H1 (cell line): Measurements from ENCODE around the gene GLTP.

Experiments
- CBX8 ChIP-seq: fragments of 300-800, 300-1000 bp; sonication (generic); IDR thresholded peaks from 2 replicates; pipeline ENCODE4 v1.7.1; 2016; ENCODE audit warnings: low read depth, low read length, borderline replicate concordance
- CREB1 ChIP-seq: IDR thresholded peaks from 2 replicates; pipeline ENCODE4 v1.6.1; 2012; ENCODE audit warnings: inconsistent platforms
- PHF8 ChIP-seq: fragments of 200-600 bp; sonication (generic); conservative IDR thresholded peaks from 2 replicates; pipeline ENCODE4 v1.7.1; 2012; ENCODE audit warnings: low read depth, mild to moderate bottlenecking, inconsistent platforms, low read length, moderate library complexity
- POLR2AphosphoS5 ChIP-seq: IDR thresholded peaks from 2 replicates; pipeline ENCODE4 v1.6.1; 2011; ENCODE audit warnings: low read depth, low read length
- RNF2 ChIP-seq: fragments of 200-900, 300-1000 bp; sonication (generic); IDR thresholded peaks from 2 replicates; pipeline ENCODE4 v1.7.1; 2016; ENCODE audit warnings: borderline replicate concordance, low read depth, mild to moderate bottlenecking, antibody characterized with exemption, low read length; ENCODE audit not compliant: poor library complexity, severe bottlenecking; ENCODE audit errors: missing control alignments
- SRF ChIP-seq: IDR thresholded peaks from 2 replicates; pipeline ENCODE4 v1.6.1; 2011; ENCODE audit warnings: mild to moderate bottlenecking, low read depth, low read length, moderate library complexity
- TAF1 ChIP-seq: IDR thresholded peaks from 2 replicates; pipeline ENCODE4 v1.6.1; 2011; ENCODE audit warnings: mild to moderate bottlenecking, low read depth, low read length
- TF ChIP-seq, protein P1 (sequence below), 3 experiments: IDR thresholded peaks; 1 replicate in 2 of 3; 2 replicates in 1 of 3; pipeline versions ENCODE4 v1.5.1 to v1.6.1; 2011; ENCODE audit warnings: low read length in 3 of 3, mild to moderate bottlenecking in 3 of 3, inconsistent platforms in 2 of 3, low read depth in 1 of 3, moderate library complexity in 1 of 3; ENCODE audit not compliant: insufficient read depth in 1 of 3; ENCODE audit errors: control extremely low read depth in 1 of 3

DNA sequence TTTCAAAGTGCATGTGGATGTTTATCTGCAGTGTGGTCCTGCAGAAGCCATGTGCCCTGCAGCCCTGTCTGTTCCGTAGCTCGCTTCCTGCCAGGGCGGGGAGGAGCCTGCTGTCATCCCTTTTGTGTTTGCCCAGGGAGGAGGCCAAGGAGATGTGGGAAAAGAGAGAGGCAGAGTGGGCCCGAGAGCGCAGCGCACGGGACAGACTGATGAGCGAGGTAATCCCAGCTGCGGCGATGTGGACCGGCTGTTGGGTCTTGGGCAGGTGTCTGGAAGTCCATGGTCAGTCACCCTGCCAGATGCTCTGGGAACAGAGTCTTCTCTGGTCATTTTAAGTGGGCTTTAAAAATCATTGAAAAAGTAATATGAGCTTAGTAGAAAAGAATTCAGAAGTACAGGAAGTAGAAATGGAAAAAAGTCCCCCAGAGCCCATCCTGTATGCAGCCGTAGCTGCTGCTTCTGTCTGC is 32.5 kb upstream of the GLTP start:
- TF ChIP-seq SRF (no peak), CBX8 (no peak), PHF8 (no peak), POLR2AphosphoS5 (no peak), TAF1 (no peak), CREB1 (no peak), RNF2 (no peak)
- TF ChIP-seq, protein P1, sequence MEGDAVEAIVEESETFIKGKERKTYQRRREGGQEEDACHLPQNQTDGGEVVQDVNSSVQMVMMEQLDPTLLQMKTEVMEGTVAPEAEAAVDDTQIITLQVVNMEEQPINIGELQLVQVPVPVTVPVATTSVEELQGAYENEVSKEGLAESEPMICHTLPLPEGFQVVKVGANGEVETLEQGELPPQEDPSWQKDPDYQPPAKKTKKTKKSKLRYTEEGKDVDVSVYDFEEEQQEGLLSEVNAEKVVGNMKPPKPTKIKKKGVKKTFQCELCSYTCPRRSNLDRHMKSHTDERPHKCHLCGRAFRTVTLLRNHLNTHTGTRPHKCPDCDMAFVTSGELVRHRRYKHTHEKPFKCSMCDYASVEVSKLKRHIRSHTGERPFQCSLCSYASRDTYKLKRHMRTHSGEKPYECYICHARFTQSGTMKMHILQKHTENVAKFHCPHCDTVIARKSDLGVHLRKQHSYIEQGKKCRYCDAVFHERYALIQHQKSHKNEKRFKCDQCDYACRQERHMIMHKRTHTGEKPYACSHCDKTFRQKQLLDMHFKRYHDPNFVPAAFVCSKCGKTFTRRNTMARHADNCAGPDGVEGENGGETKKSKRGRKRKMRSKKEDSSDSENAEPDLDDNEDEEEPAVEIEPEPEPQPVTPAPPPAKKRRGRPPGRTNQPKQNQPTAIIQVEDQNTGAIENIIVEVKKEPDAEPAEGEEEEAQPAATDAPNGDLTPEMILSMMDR (IDR thresholded peaks at IDR 0.05; ENCODE audit: control extremely low read depth in 1 of 3, insufficient read depth in 1 of 3, low read depth in 1 of 3, low read length in 3 of 3): no peak
